GM19351 (cell line): ENCODE results near the gene RIN1.

Experiments
- ATAC-seq: cut with Tn5 transposase; IDR thresholded peaks from one replicate; pipeline ENCODE4 v1.9.1; 2021; ENCODE audit warnings: mild to moderate bottlenecking, moderate library complexity; ENCODE audit not compliant: unreplicated experiment

Gene RIN1

DNA sequence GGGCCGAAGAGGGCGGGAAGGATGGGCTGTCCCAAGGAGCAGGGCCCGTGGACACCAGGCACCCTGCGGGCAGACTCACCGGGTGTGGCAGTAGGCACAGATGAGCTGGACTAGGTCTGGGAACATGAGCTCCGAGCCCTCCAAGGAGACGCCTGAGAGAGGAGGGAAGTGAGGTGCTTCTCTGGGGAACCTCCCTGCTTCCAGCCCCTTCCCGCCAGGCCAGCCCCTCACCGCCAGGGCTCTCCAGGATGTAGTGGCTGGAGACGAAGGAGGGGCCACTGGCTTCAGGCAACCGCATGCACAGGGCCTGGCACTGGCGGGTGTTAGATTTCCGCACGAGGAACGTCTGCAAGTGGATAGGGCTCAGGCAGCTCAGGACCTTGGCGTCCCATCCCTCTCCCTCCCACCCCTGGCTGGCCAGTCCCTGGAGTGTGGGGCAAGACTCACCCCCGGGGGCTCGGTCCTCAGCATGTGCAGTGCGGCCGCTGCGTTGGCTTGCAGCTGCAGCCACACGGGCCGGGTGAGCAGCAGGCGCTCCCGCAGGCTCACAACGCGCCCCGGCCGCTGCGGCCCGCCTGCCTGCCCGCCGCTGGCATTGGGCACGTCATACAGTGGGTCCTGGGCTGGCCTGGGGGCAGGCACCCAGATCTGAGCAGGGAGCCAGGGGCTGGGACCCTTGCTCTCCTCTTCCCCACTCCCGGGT lies 552 bp downstream of the RIN1 start:
- ATAC-seq: no peak

DNA sequence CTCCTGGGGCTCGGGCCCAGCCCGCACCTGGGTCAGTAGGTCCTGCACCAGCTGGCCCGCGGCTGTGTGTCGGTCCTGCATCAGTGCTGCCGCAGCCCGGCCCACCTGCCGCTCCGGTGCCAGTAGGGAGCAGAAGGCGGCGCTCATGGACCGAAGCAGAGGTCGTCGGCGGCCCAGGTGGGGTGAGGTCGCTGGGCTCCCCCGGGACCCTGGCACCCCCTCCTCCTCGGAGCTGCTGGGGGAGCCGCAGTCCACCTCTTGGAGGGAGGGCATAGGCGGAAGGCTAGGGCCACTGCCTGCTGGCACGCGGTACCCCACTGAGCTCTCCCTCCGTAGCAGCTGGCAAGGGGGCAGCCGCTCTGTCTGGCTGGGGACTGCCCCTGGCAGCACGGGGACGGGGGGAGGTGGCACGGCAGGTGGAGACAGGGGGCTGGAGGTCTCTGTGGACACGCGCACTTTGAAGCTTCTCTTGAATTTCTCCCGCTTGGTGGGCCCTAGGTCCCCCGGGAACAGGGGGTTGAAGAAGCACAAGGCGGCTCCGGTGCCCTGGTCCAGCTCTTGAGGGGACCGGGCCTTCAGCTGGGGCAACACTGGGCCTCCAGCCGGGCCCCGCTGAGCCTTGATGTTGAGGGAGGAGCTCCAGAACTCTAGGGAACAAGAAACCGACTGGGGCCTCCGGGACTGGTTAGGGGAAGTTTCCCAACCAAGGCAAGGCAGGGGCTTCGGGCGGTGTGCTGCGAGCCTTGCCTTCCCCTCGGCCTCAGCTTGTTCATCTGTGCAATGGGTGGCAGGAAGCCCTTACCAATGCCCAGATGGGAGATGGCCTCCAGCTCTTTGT lies 1.4 kb downstream of the RIN1 start:
- ATAC-seq: no peak

DNA sequence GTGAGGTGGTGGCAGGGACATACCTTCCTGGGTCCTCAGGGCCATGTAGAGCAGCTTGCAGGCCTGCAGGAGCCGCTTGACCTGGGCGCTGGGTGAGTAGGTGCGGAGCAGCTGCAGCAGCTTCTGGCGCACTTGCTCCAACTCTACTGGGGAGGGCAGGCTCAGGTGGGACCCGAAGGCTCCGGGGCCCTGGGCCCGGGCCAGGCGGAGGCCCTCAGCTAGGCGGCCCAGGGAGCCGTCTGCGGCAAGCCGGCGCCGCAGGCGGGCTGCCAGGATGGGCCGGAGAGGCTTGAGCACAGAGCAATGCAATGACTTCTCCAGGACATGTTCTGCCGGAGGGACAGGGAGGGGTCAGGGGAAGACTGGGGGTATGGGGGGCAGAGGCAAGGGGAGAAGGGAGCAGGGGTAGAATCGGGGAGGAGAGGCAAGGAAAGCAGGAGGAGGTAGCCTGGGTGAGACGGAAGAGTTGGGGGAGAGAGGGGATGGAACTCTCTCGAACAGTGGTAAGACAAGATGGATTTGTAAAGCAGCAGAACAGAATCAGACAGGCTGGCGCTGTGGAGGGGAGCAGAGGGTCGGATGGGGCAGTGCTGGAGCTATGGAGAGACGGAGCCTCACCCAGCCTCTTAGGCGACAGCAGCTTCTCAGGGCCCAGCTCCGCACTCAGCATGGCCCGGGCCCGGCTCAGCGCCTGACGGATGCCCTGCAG lies 2.2 kb downstream of the RIN1 start:
- no peak for ATAC-seq

DNA sequence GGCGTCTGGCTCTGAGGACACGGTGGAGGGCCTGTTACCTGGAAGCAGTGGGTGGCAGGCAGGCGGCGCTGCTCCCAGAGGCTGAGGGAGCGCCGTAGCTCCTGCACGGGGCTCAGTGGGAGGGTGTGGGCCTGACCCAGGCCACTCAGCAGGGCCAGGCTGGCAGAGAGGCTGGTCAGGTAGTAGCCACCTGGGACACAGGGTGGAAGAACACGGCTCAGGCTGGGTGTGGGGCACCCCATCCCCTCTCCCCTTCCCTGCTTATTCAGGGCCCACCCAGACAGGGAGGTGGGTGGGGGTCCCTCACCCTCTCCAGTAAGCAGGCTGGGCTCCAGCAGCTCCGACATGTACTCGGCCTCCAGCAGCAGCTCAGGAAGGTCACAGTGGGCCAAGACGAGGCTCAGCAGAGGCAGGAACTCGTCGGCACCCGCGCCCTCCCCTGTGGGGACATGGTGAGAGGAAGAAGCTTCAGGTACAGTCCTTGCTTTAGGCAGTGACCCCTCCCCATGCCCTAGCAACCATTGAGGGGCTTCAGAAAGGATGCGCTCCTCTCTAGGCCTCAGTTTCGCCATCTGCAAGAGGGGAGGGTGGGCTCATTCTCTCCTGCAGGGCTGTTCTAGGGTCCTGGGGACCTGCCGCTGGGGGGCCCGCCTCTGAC lies 2.9 kb downstream of the RIN1 start:
- ATAC-seq: no peak

DNA sequence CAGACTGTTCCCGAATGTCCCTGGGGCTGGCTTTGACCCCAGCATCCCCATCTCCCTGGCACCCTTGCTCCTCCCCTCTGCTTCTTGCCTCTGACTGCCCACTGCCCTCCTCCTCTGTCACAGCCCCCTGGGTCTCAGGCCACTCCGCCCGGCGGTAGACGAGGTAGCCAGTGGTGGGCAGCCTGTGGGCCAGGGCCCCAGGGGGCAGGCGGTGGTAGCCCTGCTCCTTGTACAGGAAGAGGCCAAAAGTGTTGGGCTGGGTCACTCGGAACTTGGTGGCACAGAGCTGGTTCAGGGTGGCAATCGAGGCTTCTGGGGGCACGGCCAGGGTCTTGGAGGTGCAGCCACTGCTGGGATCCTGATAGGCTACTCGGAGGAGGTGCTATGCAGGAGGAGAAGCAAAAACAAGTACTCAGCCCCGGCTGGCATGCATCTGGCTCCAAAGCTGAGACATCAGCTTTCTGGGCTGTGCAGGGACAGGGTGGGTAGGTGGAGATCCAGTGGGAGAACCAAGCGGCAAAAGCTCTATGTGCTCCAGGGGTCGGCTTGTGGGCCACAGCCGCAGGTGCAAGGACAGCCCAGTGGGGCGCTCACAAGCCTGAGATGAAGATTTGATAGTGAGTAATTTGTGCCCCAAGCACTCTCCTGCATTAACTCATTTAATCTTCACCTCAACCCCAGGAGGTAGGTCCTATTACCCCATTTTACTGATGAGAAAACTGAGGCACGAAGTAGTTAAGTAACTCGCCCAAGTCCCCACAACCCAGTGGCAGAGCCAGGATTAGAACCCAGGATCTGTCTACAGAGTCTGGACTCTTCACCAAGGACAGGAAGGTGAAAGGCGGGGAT lies 3.6 kb downstream of the RIN1 start:
- no peak for ATAC-seq

DNA sequence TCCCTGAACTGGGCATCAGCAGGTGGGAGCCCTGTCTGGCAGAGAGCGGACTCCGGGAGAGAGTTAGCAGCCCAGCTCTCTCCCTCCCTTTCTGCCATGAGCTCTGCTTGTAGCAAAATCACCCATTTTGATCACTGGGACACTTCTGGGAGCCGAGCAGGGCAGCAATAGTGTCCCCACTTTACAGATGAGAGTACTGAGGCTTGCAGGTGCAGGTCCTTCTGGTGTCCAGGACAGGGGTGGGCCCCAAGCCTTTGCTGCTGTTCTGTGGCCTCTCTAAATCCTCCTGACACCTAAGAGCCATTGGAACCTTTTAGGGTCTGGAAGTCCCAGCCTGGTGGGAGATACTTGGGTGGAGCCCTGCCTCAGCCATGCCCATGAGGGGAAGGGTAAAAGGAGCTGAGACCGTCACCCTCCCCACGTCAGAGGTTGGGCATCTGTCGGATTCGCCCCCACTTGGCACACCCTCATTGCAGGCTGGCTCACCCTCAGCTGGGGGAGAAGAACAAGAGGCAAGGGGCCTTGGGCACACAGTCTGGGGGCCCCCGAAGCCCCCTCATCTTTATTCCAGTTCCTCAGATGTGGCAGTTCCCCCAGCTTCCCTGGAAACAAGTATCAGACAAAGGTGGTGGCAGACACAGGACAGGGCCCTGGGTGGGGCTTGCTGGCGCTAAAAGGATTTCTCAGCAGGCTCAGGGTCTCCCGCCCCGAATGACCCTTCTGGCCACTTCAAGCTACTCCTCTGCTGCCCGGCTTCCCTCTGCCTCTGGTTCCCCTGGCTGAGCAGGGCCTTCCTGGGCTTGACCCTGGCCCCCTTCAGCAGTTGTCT lies 4.5 kb downstream of the RIN1 start:
- ATAC-seq: no peak

DNA sequence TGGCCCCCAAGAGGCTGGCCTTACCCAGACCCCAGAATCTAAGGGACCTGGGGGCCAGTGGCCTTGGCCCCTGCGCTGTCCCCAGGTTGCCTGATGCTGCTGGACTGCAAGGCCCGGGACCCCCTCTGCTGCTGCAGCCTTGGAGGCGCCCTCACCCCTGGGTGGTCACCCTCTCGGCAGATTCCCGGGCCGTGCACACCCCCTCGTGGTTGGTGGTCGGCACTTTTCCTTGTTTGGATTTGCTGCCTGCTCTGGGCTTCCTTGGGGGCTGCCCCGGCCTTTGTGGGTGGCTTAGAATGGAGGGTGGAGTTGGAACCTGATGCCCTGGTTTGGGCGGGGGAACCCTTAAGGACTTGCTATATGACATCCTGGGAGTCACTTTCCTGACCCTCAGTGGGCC lies 5.3 kb downstream of the RIN1 start:
- ATAC-seq: no peak

DNA sequence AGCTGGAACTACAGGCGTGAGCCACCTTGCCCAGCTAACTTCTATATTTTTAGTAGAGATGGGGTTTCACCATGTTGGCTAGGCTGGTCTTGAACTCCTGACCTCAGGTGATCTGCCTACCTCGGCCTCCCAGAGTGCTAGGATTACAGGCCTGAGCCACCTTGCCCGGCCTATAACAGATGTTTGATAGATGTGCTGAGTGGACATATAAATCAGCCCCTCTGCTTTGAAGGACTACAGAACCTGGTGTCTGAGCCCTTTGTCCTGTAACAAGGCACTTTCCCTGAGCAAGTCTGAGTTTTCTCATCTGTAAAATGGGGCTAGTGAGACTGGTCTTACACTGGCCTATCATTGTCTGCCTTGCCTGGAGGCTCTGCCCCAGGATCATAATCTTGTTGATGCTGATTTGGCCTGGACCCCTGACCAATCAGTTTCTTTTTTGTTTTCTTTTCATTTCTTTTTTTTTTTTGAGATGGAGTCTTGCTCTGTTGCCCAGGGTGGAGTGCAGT lies 7.0 kb downstream of the RIN1 start:
- no peak for ATAC-seq

DNA sequence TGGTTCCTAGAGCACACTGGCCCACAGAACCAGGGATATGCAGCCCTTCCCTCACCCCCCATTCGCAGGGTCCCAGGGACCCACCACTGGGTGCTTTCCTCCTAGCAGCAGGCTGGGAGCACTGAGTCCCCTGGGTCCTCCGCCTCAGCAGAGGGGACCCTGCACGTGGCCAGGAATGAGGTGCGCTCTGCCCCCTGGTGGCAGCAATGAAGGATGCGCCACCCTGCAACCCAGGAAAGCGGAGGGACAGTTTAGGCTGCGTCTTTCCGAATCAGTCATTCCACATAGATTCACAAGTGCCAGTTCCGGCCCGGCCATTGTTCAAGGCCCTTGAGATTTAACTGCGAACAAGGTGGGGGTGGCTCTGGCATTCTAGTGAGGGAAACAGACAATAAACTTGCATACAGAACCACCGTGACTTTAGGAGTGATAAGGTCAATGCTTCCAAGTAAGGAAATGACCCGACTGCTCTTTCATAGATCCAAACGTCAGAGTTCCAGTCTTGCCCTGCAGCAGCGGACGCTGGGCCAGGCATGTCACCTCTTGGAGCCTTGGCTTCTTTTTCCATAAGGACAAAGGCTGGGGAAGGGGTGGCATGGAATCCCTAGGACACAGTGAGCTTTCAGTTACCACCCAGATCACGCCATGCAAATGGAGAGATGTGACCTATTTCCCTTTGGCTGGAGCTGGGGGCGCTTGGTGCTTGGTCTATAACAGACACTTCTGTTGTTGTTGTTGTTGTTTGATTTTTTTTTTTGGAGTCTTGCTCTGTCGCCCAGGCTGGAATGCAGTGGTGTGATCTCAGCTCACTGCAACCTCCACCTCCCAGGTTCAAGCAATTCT lies 7.7 kb downstream of the RIN1 start:
- no peak for ATAC-seq

DNA sequence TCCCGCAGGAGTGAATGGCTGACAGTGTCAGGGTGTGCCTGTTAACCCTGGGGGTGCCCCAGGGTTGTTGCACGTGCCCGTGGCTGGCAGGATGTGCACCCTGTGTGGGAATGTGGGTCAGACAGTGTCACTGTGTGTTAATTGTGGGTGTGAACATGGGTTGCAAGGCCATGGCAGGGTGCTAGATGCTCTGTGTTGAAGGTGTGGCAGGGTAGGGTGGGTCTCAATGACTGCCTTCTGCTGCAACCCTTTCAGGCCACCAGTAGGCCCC lies 8.3 kb downstream of the RIN1 start:
- ATAC-seq: no peak

DNA sequence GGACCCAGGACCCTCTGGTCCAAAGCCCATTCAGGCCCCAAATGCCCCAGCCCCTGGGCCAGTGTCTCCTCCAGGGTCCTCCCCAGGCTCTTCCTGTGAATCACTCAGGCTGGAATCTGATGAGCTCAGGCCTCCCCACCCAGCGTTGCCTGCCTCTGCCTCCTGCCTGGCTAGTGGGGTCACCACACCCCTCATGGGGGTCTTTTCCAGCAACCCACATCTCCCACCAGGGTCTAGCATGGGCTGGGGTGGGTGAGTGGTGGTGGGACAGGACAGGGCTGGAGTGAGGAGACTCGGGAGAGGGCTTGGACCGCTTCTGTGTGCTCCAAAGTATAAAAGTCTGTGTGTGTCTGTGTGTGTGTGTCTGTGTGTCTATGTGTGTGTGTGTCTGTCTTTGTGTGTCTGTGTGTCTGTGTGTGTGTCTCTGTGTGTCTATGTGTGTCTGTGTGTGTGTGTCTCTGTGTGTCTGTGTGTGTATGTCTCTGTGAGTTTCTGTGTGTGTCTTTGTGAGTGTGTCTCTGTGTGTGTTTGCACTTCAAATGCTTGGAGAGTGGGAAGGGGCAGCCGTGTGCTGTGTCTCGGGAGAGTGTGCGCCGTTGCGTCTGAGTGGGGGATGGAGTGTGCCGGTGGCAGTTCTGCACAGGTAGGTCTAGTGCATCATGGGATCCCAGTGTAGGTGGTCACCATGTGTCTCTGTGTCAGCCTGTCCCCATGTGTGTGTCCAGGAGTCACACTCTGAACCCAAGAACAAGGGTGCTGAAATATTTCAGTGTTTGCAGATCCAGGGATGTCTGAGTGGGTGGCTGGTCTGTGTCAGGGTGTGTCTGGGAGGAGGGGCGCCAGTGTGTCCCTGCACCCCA lies 8.8 kb downstream of the RIN1 start:
- ATAC-seq: no peak

DNA sequence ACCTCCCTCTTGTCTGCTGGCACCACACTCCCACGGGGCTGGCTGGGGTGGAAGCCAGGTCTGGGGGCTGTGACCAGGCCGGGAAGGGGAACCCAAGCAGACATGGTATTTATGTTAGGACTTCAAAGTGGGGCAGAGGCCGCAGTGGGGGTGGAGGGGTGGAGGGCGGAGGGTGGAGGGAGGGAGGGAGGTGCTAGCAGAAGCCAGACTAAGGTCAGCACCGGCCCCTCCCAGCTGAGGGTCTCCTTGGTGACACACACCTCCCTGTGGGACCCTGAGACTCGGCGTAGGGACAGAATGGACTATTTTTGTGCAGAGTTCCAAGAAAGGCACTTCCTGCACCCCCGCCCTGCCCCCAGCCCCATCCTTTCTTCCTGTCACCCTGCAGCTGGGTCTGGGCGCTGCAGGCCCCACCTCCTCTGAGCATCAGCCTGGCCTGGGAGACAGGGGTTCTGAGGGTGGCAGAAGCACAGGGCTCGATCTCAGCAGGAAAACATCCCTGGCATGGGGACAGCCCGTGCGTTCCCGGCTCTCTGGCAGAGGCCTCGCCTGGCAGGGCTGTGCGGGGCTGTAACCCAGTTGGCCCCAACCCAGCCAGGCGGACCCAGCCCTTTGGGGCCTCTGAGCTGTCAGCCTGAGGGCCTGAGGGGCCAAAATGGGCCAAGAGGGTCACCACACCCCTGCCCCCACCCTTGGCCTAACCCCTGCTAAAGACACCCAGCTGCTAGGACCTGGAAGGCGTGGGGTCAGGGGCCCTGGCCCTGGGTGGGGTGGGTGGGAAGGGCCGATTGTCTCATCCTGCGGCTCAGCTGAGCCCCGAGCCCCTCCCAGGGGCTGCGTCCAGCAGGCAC lies 9.7 kb downstream of the RIN1 start:
- no peak for ATAC-seq

DNA sequence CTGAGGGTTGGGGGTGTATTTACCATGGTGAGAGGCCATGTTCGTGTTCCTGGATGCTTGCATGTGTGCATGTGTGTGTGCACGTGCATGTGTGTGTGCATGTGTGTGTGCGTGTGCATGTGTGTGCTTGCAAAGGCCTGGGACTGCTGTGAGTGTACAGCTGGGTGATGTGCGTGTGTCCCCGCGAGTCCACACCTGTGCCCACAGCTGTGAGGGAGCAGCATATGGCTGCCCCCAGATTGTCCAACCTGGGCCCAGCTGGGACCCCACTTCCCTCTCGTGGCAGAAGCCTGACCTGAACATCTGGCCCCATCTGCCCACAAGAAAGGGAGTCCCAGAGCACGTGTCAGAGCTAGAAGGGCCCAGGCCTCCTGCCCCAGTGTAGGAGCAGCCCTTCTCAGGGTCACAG lies 11.0 kb downstream of the RIN1 start:
- ATAC-seq: no peak

DNA sequence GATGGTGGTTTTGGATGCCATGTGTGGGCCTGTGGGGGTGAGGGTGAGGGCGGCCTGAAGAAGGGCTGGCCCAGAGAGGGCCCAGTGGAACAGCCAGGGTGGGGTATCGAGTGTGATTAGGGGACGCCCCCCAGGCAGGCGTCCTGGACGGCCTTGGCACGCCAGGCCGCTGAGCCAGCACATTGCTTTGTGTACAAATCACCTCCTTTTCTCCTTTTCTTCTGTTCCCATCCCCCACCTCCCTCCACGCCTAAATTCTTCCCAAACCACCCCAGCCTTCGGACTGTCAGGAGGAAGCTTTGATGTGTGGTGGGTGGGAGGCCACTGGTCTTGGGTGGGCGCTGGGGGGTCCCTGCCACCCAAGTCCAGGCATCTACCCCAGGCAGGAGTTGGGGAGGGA lies 11.6 kb downstream of the RIN1 start:
- no peak for ATAC-seq

DNA sequence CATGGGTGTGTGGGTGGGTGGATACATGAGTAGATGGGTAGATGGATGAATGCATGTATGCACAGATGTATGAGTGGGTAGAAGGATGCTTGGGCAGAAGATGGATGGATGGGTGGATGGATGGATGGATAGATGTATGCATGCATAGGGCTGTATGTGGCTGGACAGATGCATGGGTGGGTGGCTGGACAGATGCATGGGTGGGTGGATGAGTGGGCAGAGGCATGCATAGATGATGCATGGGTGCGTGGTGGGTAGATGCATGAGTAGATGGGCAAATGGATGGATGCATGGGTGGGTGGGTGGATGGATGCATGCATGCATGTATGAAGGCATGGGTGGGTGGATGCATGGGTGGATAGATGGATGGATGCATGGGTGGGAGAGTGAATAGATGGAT lies 12.6 kb downstream of the RIN1 start:
- no peak for ATAC-seq

DNA sequence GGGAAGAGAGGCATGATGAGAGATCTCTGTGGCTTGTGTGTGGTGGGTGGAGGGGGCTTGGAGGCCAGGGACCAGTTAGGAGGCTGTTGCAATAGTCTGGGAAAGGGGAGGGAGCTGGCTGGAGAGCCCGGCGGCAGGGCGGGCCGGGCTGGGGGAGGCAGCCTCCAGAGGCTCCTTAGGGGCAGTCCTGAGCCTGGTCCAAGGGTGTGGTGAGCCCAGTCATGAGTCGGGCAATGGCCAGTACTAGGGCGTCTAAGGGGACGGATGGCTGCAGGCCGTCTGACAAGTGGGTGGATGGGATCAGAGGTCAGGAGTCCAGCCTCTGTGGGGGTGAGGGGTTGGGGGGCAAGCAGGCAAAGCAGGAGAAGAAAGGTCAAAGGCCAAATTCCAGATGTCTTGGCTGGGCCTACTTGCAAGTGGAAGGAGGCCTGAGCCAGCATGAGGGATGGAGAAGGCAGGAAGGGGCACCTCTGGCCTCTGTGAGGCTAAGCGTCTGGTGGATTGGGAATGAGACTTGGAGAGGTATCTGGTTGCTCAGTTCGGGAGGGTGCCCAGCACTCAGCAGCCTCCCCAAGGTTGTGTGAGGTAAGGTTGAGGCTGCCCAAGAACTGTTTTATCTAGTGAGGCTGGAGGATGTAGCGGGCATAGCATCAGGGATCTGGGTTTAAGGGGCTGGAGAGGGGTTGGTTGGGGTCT lies 13.4 kb downstream of the RIN1 start:
- ATAC-seq: no peak
